Transverse colon (tissue), 4 donors: Measurements from ENCODE around the gene MOB3C. TPM values are rescaled to one million over a fixed set of nuclear protein-coding genes. Genes with fewer than 3 reads are reported as not detected.

Source experiments
- DNase-seq: peaks from one replicate; pipeline ENCODE4 v3.0.0-alpha.2; 2019
- H3K27ac ChIP-seq, 4 donors: fragments of 200-600 bp; sonication (generic); 2 replicates each; pipeline ENCODE4 v1.5.1; 2016 to 2018; ENCODE audit warnings: inconsistent platforms in 4 of 4
- H3K27me3 ChIP-seq: fragments of 200-600 bp; sonication (generic); 2 replicates; pipeline ENCODE4 v1.5.1; 2017; ENCODE audit warnings: inconsistent platforms
- H3K36me3 ChIP-seq, 4 donors: fragments of 200-600 bp; sonication (generic); 2 replicates each; pipeline ENCODE4 v1.5.1; 2017 to 2019; ENCODE audit warnings: inconsistent platforms in 4 of 4
- H3K4me1 ChIP-seq, 4 donors: fragments of 200-600 bp; sonication (generic); 2 replicates each; pipeline ENCODE4 v1.5.1; 2017 to 2020; ENCODE audit warnings: inconsistent platforms in 4 of 4
- H3K4me3 ChIP-seq, 4 donors: fragments of 200-600 bp; sonication (generic); 1 replicate in 1 of 4; 2 replicates in 3 of 4; pipeline versions ENCODE4 v1.5.1 to v1.6.1; 2017 to 2019; ENCODE audit warnings: inconsistent platforms in 4 of 4
- H3K9me3 ChIP-seq, 2 donors: fragments of 200-600 bp; sonication (generic); 2 replicates each; pipeline ENCODE4 v1.5.1; 2017 to 2019; ENCODE audit warnings: inconsistent platforms in 2 of 2
- EP300 ChIP-seq: sonication (generic); formaldehyde crosslinking; IDR thresholded peaks from one replicate; pipeline ENCODE4 v1.6.1; 2017; ENCODE audit warnings: antibody characterized with exemption, low read depth
- POLR2A ChIP-seq: fragments of 450-650 bp; IDR thresholded peaks from one replicate; pipeline ENCODE4 v1.6.1; 2016; ENCODE audit warnings: antibody characterized with exemption, mild to moderate bottlenecking, moderate library complexity
- POLR2AphosphoS5 ChIP-seq, 3 donors: sonication (generic); formaldehyde crosslinking; IDR thresholded peaks; one replicate each; pipeline ENCODE4 v1.6.1; 2016; ENCODE audit warnings: antibody characterized with exemption in 3 of 3
- WGBS, 2 donors: methylation state at CpG; one replicate each; pipeline ENCODE4 v1.1.5; 2018; ENCODE audit warnings: low coverage in 1 of 2; 5-methylcytosine and 5-hydroxymethylcytosine counted together
- in situ Hi-C, 4 donors: fragments of 200-750 bp; cut with MboI; loops; one replicate each; pipeline versions ENCODE4 v1.15.0 to v1.15.1; 2017; ENCODE audit warnings: low sequenced_read_pairs in 3 of 4, low pct_ligation_motif_present in 1 of 4, low pct_unique_long_range_greater_than_20kb in 1 of 4
- intact Hi-C: fragments of 100-400 bp; cut with DNase I; formaldehyde crosslinking; loops from one replicate; pipeline ENCODE4 v1.15.1; 2023; ENCODE audit warnings: low total_unique reads
- total RNA-seq, 4 donors: library from RNA; depleted of rRNA; stranded (reverse); fragments of >200 nt; gene quantifications; one replicate each; pipeline ENCODE4 v1.1.0, GENCODE V29; 2016
- TF ChIP-seq, protein P1 (sequence below), 5 experiments: fragments of 200-600 bp in 3 of 5; fragments of 450-650 bp in 2 of 5; sonication (generic) in 3 of 5; IDR thresholded peaks; 1 replicate in 2 of 5; 2 replicates in 3 of 5; pipeline ENCODE4 v1.5.1; 2016 to 2017; ENCODE audit warnings: antibody characterized with exemption in 5 of 5, inconsistent platforms in 3 of 5, mild to moderate bottlenecking in 2 of 5, moderate library complexity in 1 of 5

Gene MOB3C
- total RNA-seq, 4 donors from 2014 or later, result 12.9 to 20.6 (median 14.8) TPM

DNA sequence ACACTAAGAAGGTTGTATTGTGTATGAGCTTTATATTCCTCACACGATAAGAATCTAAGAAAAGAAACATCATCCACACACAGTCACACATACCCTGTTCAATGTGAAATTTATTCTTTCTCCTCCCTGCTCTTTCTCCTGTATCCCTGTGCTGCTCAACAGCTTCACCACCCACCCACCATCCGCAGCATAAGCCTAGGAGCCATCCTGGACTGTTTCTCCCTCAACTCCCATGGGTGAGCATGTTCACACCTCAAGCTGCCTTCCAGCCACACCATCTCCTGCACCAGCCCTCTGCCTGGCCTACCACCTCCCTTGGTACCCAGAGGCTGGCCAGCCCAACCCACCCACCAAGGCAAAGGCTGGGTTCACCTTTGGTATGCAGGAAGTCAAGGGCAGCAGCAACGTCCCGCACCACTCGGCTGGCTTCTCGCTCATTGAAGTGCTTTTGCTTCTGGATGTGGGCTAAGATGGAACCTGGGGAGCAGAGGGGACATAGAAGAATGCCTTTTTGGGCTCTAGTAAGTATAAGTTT is 44.9 kb downstream of the MOB3C start:
- 86 to 92% methylated on average over 1 to 6 of the region's 6 CpGs for WGBS, 2 donors
- TF ChIP-seq POLR2A (no peak), POLR2AphosphoS5 (IDR thresholded peaks at IDR 0.05) (no peak), EP300 (no peak)
- TF ChIP-seq, protein P1, sequence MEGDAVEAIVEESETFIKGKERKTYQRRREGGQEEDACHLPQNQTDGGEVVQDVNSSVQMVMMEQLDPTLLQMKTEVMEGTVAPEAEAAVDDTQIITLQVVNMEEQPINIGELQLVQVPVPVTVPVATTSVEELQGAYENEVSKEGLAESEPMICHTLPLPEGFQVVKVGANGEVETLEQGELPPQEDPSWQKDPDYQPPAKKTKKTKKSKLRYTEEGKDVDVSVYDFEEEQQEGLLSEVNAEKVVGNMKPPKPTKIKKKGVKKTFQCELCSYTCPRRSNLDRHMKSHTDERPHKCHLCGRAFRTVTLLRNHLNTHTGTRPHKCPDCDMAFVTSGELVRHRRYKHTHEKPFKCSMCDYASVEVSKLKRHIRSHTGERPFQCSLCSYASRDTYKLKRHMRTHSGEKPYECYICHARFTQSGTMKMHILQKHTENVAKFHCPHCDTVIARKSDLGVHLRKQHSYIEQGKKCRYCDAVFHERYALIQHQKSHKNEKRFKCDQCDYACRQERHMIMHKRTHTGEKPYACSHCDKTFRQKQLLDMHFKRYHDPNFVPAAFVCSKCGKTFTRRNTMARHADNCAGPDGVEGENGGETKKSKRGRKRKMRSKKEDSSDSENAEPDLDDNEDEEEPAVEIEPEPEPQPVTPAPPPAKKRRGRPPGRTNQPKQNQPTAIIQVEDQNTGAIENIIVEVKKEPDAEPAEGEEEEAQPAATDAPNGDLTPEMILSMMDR (IDR thresholded peaks at IDR 0.05), result no peak
- in situ Hi-C loops, result no loop called here
- peaks cover 0 to 5% (median 0%) of the 10 kb centered on the region in 4 donors for H3K4me1 ChIP-seq
- no peaks in the 10 kb centered on the region for H3K27me3 ChIP-seq
- no peak overlapping the region for H3K4me3 ChIP-seq
- no peaks in the 10 kb centered on the region for H3K9me3 ChIP-seq
- no peak for DNase-seq
- H3K36me3 ChIP-seq, result peaks cover 0 to 31% (median 7%) of the 10 kb centered on the region in 4 donors
- H3K27ac ChIP-seq, result no peak overlapping the region
- intact Hi-C loops, result no loop called here

DNA sequence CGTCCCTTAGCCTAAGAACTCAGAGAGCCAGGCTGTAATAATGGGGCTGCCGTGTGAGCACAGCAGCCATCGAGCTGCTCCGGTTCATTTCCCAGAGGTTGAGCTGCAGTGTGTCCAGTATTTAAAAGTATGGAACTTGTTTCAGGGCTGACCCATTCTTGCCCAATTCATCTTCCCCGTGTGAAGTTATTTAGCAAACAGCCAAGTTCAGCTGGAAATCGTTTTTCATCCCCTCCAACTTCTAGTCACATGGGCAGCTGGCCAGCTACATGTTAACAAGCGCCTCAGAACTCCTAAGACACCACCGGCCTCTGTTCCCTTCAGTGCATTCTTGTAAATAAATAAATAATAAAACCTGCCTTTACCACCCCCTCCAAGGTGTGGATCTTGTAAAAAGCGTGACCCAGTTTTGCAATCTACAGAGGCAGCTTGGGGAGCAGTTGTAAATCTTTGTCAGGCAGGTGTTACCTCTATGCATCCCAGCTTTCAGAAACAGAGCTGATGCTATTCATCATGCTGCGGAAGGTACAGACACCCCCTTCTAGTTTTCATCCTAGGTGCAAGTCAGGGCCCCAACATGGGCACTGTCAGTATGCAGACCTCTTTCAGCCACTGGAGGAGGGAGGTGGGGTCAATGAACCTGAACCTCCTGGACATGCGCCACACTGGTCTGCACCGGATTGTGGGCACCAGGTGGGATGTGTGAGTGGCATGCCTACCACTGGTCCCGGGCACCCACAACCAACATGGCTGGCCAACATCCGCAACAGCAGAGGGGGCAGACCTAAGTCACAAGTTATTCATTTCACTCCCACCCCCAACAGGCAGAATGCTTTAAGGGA is 46.5 kb downstream of the MOB3C start:
- no peaks in the 10 kb centered on the region for H3K27me3 ChIP-seq
- peaks cover 0 to 25% (median 8%) of the 10 kb centered on the region in 4 donors for H3K36me3 ChIP-seq
- 51 to 64% methylated on average over 7 to 14 of the region's 14 CpGs for WGBS, 2 donors
- no peak overlapping the region for H3K4me3 ChIP-seq
- H3K9me3 ChIP-seq, result no peaks in the 10 kb centered on the region
- no peak for DNase-seq
- peaks cover 0 to 5% (median 0%) of the 10 kb centered on the region in 4 donors for H3K4me1 ChIP-seq
- no peak overlapping the region for H3K27ac ChIP-seq
- in situ Hi-C loops (no loop called here), intact Hi-C loops (no loop called here)
- TF ChIP-seq POLR2A, result no peak
- no peak for TF ChIP-seq POLR2AphosphoS5 (IDR thresholded peaks at IDR 0.05)
- TF ChIP-seq, protein P1 (IDR thresholded peaks at IDR 0.05), result no peak
- TF ChIP-seq EP300, result no peak

DNA sequence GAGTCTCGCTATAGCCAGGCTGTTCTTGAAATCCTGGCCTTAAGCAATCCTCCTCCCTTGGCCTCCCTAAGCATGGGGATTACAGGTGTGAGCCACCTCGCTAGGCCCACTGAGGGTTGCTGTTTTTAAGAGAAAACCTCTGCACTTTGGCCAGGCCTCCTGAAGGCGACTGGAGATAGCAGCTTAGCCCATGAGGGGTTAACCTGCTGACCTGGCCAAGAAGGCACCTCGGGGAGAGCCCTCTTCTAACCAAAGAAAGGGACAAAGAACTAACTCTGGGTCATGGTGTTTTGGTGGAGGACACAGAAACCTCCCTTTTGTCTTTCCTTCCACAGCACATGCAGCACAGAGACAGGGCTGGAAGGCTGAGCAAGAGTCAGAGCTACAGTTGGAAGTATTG is 47.5 kb downstream of the MOB3C start:
- intact Hi-C loops (no loop called here), in situ Hi-C loops (no loop called here)
- no peak overlapping the region for H3K27ac ChIP-seq
- H3K27me3 ChIP-seq, result no peaks in the 10 kb centered on the region
- H3K36me3 ChIP-seq, result peaks cover 0 to 24% (median 8%) of the 10 kb centered on the region in 4 donors
- no peak overlapping the region for H3K4me3 ChIP-seq
- no peaks in the 10 kb centered on the region for H3K9me3 ChIP-seq
- H3K4me1 ChIP-seq, result peaks cover 0 to 5% (median 0%) of the 10 kb centered on the region in 4 donors
- 81 to 100% methylated on average over 1 to 4 of the region's 4 CpGs for WGBS, 2 donors
- no peak for DNase-seq
- TF ChIP-seq, protein P1 (IDR thresholded peaks at IDR 0.05), result no peak
- no peak for TF ChIP-seq POLR2AphosphoS5 (IDR thresholded peaks at IDR 0.05)
- TF ChIP-seq EP300, result no peak
- no peak for TF ChIP-seq POLR2A

DNA sequence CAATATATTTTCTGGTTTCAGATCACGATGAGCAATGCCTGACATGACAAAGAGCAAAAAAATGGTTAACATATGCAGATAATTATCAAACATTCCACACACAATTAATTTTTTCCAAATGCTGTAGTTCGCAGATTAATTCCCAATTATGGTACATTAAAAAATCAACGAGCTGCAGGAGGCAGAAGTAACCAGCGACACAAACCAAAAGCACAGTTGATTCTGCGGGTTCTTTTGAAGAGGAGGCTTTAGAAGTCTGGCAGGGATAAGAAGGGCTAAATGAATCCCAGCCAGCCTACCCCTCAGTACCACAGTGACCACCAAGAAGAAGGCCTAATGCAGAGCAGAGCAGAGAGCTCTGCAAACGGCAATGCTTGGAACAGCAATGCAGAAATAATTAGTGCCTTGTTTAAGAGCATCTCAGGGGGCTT is 48.1 kb downstream of the MOB3C start:
- TF ChIP-seq EP300 (no peak), POLR2A (no peak), POLR2AphosphoS5 (IDR thresholded peaks at IDR 0.05) (no peak)
- TF ChIP-seq, protein P1 (IDR thresholded peaks at IDR 0.05), result no peak
- Histone ChIP-seq H3K27me3 (no peaks in the 10 kb centered on the region), H3K9me3 (no peaks in the 10 kb centered on the region), H3K27ac (no peak overlapping the region), H3K36me3 (peaks cover 0 to 19% (median 8%) of the 10 kb centered on the region in 4 donors), H3K4me1 (peaks cover 0 to 5% (median 0%) of the 10 kb centered on the region in 4 donors), H3K4me3 (no peak overlapping the region)
- in situ Hi-C loops (no loop called here), intact Hi-C loops (no loop called here)
- 91 to 92% methylated on average over 4 to 6 of the region's 6 CpGs for WGBS, 2 donors
- no peak for DNase-seq
